ENCODE measurements around the gene SLC16A7.

DNA sequence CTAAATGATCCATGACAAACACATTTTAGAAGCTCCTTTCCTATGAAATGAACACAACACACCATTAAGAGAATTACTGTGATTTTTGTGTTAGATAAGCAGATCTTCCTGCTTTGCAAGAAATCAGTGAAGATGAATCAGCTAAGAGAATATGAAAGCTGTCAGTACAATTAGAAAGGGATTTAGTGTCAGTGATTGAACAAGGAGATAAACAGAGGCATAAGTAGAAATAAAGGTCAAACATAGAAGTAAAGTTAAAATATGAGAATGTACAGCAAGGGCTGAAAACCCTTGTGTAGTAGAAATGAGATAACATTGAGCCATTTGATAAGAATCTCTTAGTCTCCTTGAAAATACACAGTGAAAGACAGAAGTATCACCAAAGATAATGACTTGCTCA, 21.4 kb upstream of the SLC16A7 start:
- TF ChIP-seq, protein P1, sequence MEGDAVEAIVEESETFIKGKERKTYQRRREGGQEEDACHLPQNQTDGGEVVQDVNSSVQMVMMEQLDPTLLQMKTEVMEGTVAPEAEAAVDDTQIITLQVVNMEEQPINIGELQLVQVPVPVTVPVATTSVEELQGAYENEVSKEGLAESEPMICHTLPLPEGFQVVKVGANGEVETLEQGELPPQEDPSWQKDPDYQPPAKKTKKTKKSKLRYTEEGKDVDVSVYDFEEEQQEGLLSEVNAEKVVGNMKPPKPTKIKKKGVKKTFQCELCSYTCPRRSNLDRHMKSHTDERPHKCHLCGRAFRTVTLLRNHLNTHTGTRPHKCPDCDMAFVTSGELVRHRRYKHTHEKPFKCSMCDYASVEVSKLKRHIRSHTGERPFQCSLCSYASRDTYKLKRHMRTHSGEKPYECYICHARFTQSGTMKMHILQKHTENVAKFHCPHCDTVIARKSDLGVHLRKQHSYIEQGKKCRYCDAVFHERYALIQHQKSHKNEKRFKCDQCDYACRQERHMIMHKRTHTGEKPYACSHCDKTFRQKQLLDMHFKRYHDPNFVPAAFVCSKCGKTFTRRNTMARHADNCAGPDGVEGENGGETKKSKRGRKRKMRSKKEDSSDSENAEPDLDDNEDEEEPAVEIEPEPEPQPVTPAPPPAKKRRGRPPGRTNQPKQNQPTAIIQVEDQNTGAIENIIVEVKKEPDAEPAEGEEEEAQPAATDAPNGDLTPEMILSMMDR (IDR thresholded peaks at IDR 0.05 in 8 of 11, conservative IDR thresholded peaks at IDR 0.05 in 3 of 11) = no peak
- TF ChIP-seq POLR2A (IDR thresholded peaks at IDR 0.05) = no peak
